Measurements from ENCODE around the gene XIRP1.
"Not testable (repeated sequence)": the region's sequence is repeated elsewhere in the genome, so short reads cannot be mapped to it uniquely, and the experiment has no call there.

XIRP1 gene, protein sequence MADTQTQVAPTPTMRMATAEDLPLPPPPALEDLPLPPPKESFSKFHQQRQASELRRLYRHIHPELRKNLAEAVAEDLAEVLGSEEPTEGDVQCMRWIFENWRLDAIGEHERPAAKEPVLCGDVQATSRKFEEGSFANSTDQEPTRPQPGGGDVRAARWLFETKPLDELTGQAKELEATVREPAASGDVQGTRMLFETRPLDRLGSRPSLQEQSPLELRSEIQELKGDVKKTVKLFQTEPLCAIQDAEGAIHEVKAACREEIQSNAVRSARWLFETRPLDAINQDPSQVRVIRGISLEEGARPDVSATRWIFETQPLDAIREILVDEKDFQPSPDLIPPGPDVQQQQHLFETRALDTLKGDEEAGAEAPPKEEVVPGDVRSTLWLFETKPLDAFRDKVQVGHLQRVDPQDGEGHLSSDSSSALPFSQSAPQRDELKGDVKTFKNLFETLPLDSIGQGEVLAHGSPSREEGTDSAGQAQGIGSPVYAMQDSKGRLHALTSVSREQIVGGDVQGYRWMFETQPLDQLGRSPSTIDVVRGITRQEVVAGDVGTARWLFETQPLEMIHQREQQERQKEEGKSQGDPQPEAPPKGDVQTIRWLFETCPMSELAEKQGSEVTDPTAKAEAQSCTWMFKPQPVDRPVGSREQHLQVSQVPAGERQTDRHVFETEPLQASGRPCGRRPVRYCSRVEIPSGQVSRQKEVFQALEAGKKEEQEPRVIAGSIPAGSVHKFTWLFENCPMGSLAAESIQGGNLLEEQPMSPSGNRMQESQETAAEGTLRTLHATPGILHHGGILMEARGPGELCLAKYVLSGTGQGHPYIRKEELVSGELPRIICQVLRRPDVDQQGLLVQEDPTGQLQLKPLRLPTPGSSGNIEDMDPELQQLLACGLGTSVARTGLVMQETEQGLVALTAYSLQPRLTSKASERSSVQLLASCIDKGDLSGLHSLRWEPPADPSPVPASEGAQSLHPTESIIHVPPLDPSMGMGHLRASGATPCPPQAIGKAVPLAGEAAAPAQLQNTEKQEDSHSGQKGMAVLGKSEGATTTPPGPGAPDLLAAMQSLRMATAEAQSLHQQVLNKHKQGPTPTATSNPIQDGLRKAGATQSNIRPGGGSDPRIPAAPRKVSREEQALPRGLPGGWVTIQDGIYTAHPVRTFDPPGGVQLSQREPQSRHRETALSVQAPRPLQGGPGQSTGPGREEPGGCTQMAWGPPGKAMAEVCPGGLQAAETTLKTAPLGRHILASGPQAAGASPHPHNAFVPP (N-terminal part only)

GRCh38 chr3:39192490-39193092 is at the start of gene XIRP1:
Gene XIRP1, minus strand, starts transcription at chr3:39192595. Its CDS starts 3,150 bp downstream, at chr3:39189445.
- peak in 1 of 2 donors; percentile 27 for DNase-seq (ENCODE audit: low read depth in 2 of 2)

GRCh38 chr3:39241561-39241960 is 49.2 kb upstream of the XIRP1 start:
- no peak for DNase-seq (ENCODE audit: low read depth in 2 of 2)

DNA sequence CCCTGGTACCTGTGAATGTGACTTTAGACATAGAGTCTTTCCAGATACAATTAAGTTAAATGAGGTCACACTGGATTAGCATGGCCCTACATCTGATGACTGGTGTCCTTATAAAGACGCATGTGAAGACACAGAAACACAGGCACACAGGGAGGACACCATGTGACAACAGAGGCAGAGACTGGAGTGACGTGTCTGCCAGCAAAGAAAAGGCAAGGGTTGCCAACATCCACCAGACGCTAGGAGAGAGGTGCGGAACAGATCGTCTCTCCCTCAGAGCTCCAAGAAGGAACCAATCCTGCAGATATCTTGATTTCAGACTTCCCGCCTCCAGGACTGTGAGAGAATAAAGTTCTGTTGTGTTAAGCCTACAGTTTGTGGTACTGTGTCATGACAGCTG is 44.6 kb upstream of the XIRP1 start:
- no peak for DNase-seq (ENCODE audit: low read depth in 2 of 2)

GRCh38 chr3:39234651-39235050 is 42.3 kb upstream of the XIRP1 start:
- DNase-seq (ENCODE audit: low read depth in 2 of 2): peak in 1 of 2 donors; percentile 11

DNA sequence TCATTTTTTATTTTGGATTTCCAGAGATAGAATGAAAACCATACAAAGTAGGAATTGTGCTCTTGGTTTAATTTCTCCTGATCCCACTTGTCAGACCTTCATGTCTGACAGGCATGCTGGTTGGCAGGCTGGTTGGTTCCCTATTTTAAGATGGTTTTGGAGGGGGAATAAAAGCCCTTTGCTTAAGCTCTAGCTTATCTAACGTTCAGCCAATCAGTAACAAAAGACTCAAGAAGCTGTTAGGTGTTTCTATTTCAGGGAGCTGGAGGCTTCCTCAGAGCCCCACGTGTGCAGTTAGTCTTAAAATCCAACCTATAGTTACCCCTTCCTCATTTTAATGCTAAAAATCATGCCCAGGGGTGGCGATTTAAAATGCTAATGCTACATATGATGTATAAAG is 40.5 kb upstream of the XIRP1 start:
- no peak for DNase-seq (ENCODE audit: low read depth in 2 of 2)

DNA sequence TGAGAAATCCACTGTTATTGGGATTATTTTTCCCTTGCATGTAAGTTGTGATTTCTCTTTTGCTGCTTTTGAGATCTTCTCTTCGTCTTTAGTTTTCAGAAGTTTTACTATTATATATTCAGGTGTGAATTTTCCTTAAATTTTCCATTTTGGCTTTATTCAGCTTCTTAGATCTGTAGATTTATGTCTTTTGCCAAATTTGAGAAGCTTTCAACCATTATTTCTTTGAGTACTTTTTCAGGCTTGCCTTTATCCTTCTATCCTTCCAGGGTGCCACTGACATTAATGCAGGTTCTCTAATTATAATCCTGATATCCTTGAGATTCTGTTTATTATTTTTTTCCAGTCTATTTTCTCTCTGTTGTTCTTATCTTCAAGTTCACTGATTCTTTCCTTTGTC is 38.1 kb upstream of the XIRP1 start:
- no peak for DNase-seq (ENCODE audit: low read depth in 2 of 2)

- DNase-seq (ENCODE audit: low read depth in 2 of 2): no peak
These were observed 36.1 kb upstream of the XIRP1 start for GRCh38 chr3:39228496-39228895.

GRCh38 chr3:39227596-39227995 is 35.2 kb upstream of the XIRP1 start:
- DNase-seq (ENCODE audit: low read depth in 2 of 2): not testable (repeated sequence)

DNA sequence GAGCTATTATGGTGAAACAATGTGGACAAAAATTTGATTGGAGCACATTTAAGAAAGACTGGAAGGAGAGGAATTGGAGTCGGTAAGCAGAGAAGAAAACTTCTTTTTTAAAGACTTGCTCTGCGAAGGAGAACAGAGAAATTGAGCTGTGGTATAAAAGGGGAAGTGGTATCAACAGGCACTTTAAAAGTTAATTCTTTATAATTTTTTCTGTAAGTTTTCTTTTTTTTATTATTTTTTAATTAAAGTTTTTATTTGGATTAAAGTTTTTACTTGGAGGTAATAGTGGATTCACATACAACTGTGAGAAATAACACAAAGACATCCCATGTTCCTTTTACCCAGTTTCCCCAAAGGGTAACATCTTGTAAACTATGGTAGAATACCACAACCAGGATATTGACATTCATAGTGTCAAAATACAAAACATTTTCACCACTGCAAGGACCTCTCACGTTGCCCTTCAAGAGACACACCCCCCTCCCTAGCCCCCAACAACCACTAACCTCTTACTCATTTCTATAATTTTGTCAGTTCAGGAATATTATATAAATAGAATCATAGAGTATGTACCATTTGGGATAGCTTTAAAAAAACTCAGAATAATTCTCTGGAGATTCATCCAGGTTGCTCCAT is 33.8 kb upstream of the XIRP1 start:
- DNase-seq (ENCODE audit: low read depth in 2 of 2): no peak

DNA sequence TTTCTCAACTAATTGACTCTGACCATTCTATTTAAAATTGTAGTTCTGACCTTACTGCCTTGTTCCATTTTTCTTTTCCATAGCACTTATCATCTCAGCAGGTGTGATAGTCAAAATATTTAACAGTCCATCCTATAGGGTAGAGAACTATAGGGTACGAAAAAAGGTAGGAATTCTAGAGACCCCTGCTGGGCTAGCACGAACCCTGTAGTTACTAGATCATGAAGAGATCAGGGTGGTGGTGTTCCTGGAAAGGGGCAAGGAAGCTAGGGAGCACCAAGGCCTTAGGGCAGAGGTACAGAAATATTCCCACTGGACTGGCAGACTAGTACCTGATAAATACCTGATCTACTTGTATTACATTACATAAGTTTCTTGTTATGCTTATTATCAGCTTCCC is 31.9 kb upstream of the XIRP1 start:
- DNase-seq (ENCODE audit: low read depth in 2 of 2): no peak

- DNase-seq (ENCODE audit: low read depth in 2 of 2): no peak
These were observed 30.5 kb upstream of the XIRP1 start for GRCh38 chr3:39222939-39223338.

DNA sequence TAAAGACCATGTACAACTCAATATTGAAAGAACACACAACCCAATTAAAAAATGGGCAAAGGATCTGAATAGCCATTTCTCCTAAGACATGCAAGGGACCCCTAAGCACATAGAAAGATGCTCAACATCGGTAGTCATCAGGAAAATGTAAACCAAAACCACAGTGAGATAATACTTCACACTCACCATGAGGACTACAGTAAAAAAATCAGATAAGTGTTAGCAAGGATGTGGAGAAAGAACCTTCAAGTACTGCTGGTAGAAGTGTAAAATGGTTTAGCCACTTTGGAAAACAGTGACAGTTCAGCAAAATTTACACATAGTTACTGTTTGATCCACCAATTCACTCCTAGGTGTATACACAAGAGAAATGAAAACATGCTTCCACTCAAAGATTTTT is 30.1 kb upstream of the XIRP1 start:
- no peak for DNase-seq (ENCODE audit: low read depth in 2 of 2)

GRCh38 chr3:39221141-39221530 is 28.7 kb upstream of the XIRP1 start:
- DNase-seq (ENCODE audit: low read depth in 2 of 2): no peak

DNA sequence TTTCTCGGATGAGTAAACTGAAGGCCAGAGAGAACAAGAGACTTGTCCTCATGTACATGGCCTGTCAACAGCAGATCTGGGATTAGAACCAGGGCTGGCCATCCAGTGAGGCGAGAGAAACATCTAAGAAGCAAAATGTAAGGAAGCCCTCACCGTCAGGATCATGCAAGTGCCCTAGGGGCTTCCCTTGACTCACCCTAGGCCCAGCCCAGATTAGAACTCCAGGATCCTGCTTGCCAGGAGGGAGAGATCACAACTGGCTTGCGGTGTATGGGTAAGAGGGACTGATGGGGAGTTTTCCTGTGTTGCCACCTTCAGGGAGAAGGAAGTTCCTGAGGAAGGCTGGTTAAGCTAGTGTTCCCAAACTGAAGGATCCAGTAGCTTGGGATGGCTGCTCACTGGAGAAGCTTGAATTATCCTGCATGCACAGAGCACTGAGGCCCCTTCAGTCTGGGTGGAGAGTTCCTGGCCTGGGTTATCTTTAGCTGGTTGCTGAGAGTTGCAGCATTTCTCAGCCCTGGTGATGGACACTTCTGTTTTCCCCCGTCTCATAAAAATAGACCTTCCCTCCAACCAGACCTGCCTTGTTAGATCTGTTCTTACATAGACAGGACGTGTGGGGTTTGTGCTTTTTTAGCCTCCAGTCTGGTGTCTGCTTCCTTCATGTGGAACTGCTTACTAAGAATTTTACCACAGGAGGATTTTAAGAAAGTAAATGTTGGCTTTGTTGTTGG is 28.2 kb upstream of the XIRP1 start:
- DNase-seq (ENCODE audit: low read depth in 2 of 2): no peak

DNA sequence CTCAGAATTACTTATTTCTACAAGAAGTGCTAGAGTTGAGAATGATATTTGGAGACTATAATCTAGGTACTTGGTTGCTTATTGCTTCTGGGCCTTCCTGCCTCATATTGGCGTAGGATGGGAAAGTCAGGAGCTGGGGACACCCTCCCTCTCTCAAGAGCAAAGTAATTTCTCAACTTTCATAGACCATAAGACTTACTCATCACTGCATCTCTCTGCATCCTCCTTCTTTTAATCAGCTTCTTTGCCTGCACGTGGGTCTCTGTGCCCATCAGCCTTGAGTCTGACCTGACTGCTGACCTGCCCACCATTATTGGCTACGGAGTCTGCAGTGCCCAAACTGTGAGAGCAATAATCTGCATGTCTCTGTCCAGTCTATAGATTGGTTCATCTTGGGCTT is 27.3 kb upstream of the XIRP1 start:
- no peak for DNase-seq (ENCODE audit: low read depth in 2 of 2)

DNA sequence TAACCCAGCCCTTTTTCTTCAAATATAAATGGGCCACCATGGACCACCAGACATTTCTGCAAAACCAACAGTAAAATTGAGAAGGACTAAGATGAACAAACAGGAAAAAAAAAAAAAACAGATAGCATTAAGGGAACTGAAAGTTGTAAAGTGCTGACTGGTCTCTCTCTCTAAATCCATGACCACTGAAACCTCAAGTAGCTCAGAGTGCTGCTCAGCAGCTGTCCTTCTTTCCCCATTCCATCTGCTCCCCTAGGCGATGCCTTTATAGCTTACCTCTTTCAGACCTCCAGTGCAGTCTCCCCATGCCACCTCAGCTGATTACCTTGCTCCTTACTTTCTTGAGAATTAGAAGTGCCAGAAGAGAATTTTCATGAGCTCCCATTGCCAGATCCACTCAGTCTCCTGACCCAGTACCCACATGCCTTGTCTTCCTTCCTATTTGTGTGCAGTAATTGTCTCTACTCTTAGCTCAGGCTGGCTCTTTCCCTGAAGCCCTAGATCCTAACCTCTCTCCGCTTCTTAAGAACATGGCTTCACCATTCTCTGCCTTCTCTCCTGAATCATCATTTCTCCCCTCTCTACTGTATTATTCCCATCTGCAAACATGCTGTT is 23.9 kb upstream of the XIRP1 start:
- no peak for DNase-seq (ENCODE audit: low read depth in 2 of 2)

DNA sequence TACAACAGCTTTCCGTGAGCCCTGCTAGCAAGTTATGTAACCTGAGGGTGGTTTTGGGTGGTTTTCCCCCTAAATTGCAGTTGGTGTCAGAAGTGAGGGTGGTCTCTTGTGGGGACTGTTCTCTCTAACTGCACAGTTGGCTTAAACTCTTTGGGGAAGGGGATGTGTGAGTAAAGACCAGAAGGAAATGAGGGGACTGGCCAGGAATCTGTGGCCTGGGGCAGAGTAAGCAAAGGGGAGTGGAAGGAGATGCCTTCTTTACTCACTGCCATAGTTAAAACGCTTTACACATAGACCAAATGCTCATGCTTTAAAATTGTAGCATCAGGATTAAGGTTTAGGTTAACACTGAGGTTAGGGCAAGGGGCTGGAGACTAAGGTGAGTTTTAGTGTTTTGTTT is 21.2 kb upstream of the XIRP1 start:
- no peak for DNase-seq (ENCODE audit: low read depth in 2 of 2)

- DNase-seq (ENCODE audit: low read depth in 2 of 2): no peak
These were observed 20.3 kb upstream of the XIRP1 start for GRCh38 chr3:39212665-39213064.

- DNase-seq (ENCODE audit: low read depth in 2 of 2): no peak
These were observed 19.1 kb upstream of the XIRP1 start for GRCh38 chr3:39211332-39212130.

Data from stimulated activated CD8-positive, alpha-beta memory T cell treated with anti-CD3 and anti-CD28 coated beads, Interleukin-15, amount 100 ng/mL, for 4 hours (primary cell).